ENCODE results near the gene DRAP1. TPM values are rescaled to one million over a fixed set of nuclear protein-coding genes. Genes with fewer than 3 reads are reported as not detected.
A peak's percentile ranks its signal among the peaks of the same experiment; 100 is the strongest.

The DRAP1 gene
- total RNA-seq, 1 experiment from 2014 or later = 114 TPM

DNA sequence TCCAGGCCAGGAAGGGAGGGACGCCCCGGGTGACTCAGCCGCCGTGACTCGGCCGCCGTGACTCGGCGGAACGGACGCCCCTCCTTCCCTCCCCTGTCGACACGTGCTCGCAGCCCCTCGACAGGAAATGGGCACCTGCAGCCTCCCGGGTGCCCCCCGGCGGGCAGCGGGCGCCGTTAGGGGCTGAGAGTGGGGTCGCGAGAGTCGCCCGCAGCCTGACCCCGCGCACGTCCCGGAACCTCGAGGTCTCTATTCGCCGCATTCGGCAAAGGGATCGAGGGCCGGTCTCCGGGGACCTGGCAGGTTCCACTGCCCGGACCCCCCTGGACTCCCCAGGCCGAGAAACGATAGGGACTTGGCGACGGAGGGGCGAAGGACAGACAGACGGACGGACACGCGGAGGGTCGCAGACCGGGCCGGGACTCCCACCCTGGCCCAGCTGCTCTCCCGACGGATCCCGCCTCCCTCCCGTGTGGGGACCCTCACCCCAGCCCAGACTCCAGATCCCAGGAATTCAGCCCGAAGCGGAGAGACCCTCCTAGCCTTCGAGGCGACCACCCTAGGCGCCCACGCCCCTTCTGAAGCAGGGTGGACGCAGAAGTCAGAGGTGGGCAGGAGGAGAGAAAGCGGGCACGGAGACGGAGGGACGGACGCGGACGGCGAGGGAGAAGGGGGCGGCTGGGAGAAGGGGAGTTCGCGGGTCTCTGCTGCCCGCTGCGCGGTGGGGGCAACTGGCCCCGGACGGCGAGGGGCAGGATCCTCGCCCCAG lies 19.7 kb upstream of the DRAP1 start (continued):
- TF ChIP-seq FOXP4 (CRISPR knock-in tag; IDR thresholded peaks at IDR 0.05) (peak; percentile 88), RORB (CRISPR knock-in tag; IDR thresholded peaks at IDR 0.05) (no peak), ZNF512 (CRISPR knock-in tag; IDR thresholded peaks at IDR 0.05; ENCODE audit: borderline replicate concordance) (no peak), SP1 (CRISPR knock-in tag; conservative IDR thresholded peaks at IDR 0.05) (peak; percentile 61; the same call in 1 of the 2 replicates), KAT7 (CRISPR knock-in tag; IDR thresholded peaks at IDR 0.05; ENCODE audit: borderline replicate concordance) (no peak), GABPB1 (CRISPR knock-in tag; IDR thresholded peaks at IDR 0.05) (no peak), HMGA2 (CRISPR knock-in tag; IDR thresholded peaks at IDR 0.05) (no peak), IRF2 (CRISPR knock-in tag; IDR thresholded peaks at IDR 0.05; ENCODE audit: borderline replicate concordance, low read depth) (no peak), TEAD1 (CRISPR knock-in tag; IDR thresholded peaks at IDR 0.05) (peak; percentile 17; the same call in 1 of the 2 replicates), ESRRA (CRISPR knock-in tag; IDR thresholded peaks at IDR 0.05; ENCODE audit: borderline replicate concordance) (no peak), ZNF232 (CRISPR knock-in tag; IDR thresholded peaks at IDR 0.05) (no peak), NFE2L1 (CRISPR knock-in tag; IDR thresholded peaks at IDR 0.05) (0 out of 2 replicates have a peak, but pooled peaks have one; percentile 20), GRHL2 (CRISPR knock-in tag; IDR thresholded peaks at IDR 0.05; ENCODE audit: insufficient replicate concordance, severe bottlenecking) (no peak), ERG (CRISPR knock-in tag; IDR thresholded peaks at IDR 0.05) (no peak), ARID4B (CRISPR knock-in tag; IDR thresholded peaks at IDR 0.05; ENCODE audit: borderline replicate concordance) (peak; percentile 45; the same call in 1 of the 2 replicates), ZNF416 (CRISPR knock-in tag; IDR thresholded peaks at IDR 0.05) (no peak), FOXK1 (CRISPR knock-in tag; IDR thresholded peaks at IDR 0.05) (peak; percentile 55; the same call in 1 of the 2 replicates), JAZF1 (CRISPR knock-in tag; IDR thresholded peaks at IDR 0.05) (no peak)
- TF ChIP-seq, protein P1, sequence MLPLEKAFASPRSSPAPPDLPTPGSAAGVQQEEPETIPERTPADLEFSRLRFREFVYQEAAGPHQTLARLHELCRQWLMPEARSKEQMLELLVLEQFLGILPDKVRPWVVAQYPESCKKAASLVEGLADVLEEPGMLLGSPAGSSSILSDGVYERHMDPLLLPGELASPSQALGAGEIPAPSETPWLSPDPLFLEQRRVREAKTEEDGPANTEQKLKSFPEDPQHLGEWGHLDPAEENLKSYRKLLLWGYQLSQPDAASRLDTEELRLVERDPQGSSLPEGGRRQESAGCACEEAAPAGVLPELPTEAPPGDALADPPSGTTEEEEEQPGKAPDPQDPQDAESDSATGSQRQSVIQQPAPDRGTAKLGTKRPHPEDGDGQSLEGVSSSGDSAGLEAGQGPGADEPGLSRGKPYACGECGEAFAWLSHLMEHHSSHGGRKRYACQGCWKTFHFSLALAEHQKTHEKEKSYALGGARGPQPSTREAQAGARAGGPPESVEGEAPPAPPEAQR (CRISPR knock-in tag; IDR thresholded peaks at IDR 0.05) = no peak
- TF ChIP-seq, protein P2, sequence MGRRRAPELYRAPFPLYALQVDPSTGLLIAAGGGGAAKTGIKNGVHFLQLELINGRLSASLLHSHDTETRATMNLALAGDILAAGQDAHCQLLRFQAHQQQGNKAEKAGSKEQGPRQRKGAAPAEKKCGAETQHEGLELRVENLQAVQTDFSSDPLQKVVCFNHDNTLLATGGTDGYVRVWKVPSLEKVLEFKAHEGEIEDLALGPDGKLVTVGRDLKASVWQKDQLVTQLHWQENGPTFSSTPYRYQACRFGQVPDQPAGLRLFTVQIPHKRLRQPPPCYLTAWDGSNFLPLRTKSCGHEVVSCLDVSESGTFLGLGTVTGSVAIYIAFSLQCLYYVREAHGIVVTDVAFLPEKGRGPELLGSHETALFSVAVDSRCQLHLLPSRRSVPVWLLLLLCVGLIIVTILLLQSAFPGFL (CRISPR knock-in tag; IDR thresholded peaks at IDR 0.05; ENCODE audit: borderline replicate concordance) = no peak
- TF ChIP-seq, protein P3, sequence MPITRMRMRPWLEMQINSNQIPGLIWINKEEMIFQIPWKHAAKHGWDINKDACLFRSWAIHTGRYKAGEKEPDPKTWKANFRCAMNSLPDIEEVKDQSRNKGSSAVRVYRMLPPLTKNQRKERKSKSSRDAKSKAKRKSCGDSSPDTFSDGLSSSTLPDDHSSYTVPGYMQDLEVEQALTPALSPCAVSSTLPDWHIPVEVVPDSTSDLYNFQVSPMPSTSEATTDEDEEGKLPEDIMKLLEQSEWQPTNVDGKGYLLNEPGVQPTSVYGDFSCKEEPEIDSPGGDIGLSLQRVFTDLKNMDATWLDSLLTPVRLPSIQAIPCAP (CRISPR knock-in tag; IDR thresholded peaks at IDR 0.05) = peak; percentile 30; the same call in 1 of the 2 replicates
- TF ChIP-seq, protein P4, sequence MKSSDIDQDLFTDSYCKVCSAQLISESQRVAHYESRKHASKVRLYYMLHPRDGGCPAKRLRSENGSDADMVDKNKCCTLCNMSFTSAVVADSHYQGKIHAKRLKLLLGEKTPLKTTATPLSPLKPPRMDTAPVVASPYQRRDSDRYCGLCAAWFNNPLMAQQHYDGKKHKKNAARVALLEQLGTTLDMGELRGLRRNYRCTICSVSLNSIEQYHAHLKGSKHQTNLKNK (CRISPR knock-in tag; IDR thresholded peaks at IDR 0.05) = no peak
- TF ChIP-seq, protein P5, sequence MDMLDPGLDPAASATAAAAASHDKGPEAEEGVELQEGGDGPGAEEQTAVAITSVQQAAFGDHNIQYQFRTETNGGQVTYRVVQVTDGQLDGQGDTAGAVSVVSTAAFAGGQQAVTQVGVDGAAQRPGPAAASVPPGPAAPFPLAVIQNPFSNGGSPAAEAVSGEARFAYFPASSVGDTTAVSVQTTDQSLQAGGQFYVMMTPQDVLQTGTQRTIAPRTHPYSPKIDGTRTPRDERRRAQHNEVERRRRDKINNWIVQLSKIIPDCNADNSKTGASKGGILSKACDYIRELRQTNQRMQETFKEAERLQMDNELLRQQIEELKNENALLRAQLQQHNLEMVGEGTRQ (CRISPR knock-in tag; IDR thresholded peaks at IDR 0.05) = no peak
